Hypothalamus (tissue), 51 donors: ENCODE data around the gene BICD1.
"Not testable (repeated sequence)": the region's sequence is repeated elsewhere in the genome, so short reads cannot be mapped to it uniquely, and the experiment has no call there.

Source experiments
- DNase-seq, 51 donors: peaks; one replicate each; lab custom pipeline; 2025; lab: John Stamatoyannopoulos, UW

Gene BICD1

GRCh38 chr12:32181498-32182175 lies 75.0 kb downstream of the BICD1 start:
- DNase-seq, result no peak

GRCh38 chr12:32183650-32184049 lies 77.0 kb downstream of the BICD1 start:
- no peak for DNase-seq

DNA sequence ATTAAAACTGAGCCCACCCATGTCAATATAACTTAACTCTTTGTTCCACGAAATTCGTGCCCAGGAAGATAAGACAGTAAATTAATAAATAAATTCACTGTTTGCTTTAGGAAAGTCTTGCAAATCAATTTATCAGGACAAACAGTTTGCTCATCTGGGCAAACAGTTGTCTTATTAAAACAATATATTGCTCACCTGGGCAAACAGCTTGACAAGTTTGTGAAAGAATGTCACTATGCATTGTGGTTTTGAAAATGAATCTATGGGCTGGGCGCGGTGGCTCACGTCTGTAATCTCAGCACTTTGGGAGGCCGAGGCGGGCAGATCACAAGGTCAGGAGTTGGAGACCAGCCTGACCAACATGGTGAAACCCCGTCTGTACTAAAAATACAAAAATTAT lies 80.5 kb downstream of the BICD1 start:
- DNase-seq, result not testable (repeated sequence)

DNA sequence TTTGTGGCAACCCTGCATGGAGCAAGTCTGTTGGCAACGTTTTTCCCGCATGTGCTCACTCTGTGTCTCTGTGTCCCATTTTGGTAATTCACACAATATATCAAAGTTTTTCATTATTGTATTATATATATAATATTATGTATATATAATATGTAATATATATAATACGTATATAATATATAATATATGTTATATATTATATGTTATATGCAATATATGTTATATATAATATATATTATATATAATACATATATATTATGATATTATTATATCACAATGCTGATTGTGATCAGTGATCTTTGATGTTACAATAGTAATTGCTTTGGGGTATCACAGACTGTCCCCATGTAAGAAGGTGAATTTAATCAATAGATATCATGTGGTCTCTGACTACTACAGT lies 84.8 kb downstream of the BICD1 start:
- no peak for DNase-seq

DNA sequence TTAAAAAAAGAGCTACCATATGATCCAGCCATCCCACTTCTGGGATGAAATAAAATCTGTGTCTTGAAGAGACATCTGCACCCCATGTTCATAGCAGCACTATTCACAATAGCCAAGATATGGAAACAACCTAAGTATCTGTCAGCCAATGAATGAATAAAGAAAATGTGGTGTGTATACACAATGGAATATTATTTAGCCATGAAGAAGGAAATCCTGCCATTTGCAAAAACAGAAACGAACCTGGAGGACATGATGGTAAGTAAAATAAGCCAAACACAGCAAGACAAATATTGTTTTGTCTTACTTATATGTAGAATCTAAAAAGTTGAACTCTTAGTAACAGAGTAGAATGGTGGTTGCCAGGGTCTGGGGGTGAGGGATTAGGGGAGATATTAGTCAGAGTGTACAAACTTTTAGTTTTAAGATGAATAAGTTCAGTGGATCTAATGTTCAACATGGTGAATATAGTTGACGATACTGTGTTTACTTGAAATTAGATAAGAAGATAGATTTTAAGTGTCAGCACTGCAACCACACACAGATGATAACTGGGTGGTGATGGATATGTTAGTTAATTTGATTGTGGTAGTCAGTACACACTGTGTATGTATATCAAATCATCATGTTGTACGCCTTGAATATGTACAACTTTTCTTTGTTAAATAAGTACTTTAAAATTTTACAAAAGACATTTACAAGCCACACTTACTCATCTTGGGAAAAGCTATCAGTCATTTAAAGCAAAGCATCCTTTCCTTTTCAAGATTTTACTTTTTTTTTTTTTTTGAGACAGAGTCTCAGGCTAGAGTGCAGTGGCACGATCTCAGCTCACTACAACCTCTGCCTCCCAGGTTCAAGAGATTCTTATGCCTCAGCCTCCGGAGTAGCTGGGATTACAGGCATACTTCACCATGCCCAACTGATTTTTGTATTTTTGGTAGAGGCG lies 89.9 kb downstream of the BICD1 start:
- no peak for DNase-seq

DNA sequence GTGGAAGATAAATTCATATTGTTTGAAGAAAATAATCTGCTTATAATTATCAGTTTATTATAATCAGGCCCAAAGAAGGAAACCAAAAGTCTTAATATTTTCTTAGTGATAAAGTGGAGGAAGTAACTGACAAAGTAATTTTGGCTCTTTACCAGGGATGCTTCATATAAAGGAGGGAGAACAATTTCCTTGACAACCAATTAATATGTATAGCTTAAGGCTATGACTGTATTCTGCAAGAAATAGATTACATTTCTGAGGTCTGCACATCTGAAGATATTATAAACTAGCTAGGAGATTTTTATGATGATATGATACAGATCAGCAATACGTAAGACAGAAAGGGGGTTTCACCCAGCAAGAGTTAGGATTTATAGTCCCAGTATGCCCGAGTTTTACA lies 90.8 kb downstream of the BICD1 start:
- DNase-seq, result no peak

GRCh38 chr12:32198555-32198954 lies 91.9 kb downstream of the BICD1 start:
- DNase-seq, result no peak

DNA sequence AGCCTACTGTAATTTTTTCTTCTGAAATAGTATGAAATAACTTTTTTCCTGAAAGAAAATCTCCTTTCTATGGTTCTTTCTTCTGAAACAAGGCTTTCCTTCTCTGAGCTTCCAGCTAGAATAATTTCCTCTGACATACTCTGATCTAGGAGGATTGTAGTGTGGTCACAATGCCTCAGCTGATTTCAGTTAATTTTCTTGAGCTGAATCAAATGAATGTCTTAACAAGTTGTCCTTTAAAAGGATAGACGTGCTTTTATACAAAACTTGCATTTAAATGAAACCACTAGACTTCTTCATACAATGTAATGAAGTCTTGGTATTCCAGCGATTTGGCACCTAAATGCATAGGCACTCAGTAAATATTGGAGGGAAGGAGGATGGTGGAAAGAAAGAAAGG lies 94.4 kb downstream of the BICD1 start:
- no peak for DNase-seq

- DNase-seq, result no peak
Measured at GRCh38 chr12:32201976-32202375, 95.3 kb downstream of the BICD1 start.

- DNase-seq, result no peak
Measured at GRCh38 chr12:32205731-32206130, 99.1 kb downstream of the BICD1 start.

GRCh38 chr12:32208355-32208754 lies 101.7 kb downstream of the BICD1 start:
- no peak for DNase-seq

DNA sequence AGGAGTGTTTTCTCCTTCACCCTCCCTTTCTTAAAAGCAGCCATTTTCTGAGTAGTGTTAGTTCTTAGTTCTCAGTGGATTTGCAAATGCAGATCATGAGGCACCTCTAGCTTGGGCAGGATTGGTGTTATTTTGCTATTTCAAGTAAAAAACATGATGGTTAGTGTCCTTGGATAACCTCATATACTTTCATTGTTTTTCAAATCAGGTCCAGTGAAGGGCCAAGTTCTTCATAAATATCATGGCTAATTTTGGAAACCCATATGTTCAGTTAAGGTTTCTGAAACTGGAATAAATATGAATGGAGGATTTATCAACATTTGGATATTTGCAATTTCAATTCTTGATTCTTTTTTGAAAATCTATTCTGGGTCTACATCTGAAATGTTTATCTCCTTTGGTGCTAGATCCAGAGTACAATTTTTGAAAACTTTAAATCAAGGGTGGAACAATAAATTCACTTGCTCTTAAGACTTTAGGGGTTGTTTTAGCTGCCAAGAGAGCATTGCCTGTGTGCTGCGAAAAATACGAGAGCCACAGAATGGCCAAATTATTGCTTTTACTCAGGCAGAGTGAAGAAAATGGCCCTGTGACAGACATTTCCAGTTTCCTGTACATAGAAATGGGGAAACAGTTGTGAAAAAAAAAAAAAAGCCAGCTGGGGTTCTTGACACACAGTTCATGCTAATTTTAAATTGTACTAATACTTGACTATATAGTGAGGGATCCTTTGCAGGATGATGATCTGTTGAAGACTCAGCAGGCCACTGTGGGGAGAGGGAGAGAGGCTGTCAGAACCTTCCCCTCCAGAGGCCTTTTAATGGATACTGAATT lies 104.6 kb downstream of the BICD1 start:
- DNase-seq, result no peak

- no peak for DNase-seq
Measured at GRCh38 chr12:32211900-32212156, 105.2 kb downstream of the BICD1 start.

DNA sequence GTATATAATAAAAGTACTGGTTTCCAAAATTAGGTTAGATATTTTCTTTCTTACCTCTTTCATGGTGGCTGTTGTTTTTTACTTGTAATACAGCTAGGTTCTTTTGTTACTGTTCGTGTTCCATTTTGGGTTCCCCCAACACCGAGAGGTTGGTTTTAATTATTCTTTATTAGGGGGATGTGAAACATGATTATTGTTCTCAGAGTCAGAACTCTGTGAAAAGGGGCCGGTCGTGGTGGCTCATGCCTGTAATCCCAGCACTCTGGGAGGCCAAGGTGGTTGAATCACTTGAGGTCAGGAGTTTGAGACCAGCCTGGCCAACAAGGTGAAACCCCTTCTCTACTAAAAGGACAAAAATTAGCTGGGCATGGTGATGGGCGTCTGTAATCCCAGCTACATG lies 108.1 kb downstream of the BICD1 start:
- no peak for DNase-seq

DNA sequence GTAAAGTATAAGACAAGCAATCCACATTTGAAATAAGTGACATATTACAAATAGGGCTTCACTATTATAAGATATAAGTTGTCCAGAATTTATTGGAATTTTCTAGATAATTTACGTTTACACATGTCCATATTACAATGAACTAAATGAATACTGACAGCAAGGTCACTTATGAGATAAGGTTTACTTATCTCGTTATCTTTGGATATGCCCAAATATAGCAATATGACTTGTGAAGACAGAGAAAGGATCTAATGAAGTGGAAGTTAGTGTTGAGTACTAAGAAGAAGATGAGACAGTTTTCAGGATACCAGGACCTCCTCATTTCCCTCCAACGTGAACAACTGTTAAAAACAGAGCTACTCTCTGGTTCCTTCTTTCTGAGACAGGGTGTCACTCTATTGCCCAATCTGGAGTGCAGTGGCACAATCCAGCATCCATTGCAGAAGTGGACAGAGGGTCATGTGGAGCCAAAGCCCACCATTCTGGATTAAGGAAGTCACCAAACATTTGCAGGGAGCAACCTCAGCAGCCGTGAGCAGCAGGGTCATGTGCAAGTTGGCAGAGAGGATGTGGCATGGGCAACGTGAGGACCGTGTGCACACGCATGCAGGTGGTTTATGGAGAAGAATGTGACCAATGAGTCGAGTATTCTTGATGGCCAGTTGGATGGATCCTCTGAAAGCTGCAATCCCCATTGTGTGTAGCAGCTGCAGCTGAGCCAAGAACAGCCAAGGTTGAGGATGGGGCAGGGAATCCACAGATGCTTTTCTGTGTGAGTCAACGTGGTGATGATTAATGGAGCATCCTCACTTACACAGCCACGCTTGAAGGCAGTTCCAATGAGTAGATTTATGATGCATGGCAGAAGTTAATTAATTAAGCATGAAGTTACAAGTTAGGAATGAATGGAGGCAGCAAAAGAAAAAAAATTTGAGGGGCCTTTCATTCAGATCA lies 111.0 kb downstream of the BICD1 start:
- peak in 1 of 51 donors; percentile 11 for DNase-seq

DNA sequence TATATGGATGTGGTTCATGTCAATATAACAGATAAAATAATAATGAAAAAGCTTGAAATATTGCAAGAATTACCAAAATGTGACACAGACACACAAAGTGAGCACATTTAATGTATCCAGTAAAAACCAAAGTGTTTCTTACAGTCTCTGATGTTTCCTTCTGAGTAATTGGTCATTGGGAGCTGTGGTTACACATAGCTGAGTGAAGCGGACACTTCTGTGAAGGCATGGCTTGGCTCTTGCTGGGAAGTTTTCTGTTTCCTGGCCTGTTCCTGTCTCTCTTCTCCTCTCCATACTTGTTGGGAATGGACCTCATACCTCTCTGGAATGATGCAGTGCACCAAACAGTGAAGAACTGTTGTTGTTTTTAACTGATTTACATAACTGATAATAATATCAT lies 117.3 kb downstream of the BICD1 start:
- DNase-seq, result no peak

- DNase-seq, result no peak
Measured at GRCh38 chr12:32226768-32227167, 120.1 kb downstream of the BICD1 start.

DNA sequence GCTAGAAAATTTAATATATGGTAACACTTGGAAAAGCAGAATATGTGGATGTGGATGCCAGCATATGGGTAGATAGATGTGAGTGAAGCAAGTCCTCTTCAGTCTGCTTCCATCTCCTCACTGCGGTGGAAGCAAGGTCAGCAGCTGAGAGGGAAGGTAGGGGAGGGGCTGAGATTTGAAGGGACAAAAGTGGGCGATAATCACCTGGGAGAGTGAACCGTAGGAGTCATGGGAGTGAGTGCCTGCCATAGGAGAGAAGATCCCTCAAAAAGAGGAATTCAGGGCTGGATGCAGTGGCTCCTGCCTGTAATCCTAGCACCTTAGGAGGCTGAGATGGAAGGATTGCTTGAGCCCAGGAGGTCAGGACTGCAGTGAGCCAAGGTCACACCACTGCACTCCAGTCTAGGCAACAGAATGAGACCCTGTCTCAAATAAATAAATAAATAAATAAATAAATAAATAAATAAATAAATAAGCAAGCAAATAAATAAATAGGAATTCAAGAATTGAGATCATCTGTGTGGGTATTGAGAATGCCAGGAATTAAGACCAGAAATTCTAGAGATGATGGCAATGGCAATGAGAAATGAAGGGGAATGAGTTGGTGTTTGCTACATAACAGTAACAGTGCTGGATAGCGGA lies 123.4 kb downstream of the BICD1 start:
- no peak for DNase-seq

DNA sequence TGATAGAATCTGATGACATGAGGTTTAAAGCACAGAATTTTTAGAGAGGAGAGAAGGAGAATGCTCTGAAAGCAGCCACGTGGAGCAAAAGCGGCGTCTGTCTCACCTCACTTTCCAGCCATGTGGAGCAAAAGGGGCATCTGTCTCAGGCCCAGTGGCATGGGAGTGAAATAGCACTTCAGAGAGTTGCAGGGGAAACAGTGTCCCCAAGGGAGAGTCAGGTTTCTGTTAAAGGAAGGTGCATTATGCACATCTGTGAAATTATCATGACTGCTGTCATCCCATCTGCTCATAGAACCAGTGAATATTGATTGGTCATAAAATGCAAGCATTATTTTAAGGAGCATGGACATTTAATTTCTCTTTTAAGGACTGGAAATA lies 124.0 kb downstream of the BICD1 start:
- DNase-seq, result no peak

DNA sequence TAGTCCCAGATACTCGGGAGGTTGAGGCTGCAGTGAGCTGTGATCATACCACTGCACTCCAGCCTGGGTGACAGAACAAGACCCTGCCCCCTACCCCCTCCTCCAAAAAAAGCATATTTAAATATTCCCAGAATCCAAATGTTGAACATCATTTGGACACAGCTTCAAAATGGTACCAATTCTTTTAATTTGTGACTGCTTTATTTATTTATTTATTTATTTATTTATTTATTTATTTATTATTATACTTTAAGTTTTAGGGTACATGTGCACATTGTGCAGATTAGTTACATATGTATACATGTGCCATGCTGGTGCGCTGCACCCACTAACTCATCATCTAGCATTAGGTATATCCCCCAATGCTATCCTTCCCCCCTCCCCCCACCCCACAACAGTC lies 124.7 kb downstream of the BICD1 start:
- DNase-seq, result not testable (repeated sequence)
